ENCODE results near the gene BMP3.
"Not testable (repeated sequence)": the region's sequence is repeated elsewhere in the genome, so short reads cannot be mapped to it uniquely, and the experiment has no call there.

BMP3 gene, protein sequence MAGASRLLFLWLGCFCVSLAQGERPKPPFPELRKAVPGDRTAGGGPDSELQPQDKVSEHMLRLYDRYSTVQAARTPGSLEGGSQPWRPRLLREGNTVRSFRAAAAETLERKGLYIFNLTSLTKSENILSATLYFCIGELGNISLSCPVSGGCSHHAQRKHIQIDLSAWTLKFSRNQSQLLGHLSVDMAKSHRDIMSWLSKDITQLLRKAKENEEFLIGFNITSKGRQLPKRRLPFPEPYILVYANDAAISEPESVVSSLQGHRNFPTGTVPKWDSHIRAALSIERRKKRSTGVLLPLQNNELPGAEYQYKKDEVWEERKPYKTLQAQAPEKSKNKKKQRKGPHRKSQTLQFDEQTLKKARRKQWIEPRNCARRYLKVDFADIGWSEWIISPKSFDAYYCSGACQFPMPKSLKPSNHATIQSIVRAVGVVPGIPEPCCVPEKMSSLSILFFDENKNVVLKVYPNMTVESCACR

DNA sequence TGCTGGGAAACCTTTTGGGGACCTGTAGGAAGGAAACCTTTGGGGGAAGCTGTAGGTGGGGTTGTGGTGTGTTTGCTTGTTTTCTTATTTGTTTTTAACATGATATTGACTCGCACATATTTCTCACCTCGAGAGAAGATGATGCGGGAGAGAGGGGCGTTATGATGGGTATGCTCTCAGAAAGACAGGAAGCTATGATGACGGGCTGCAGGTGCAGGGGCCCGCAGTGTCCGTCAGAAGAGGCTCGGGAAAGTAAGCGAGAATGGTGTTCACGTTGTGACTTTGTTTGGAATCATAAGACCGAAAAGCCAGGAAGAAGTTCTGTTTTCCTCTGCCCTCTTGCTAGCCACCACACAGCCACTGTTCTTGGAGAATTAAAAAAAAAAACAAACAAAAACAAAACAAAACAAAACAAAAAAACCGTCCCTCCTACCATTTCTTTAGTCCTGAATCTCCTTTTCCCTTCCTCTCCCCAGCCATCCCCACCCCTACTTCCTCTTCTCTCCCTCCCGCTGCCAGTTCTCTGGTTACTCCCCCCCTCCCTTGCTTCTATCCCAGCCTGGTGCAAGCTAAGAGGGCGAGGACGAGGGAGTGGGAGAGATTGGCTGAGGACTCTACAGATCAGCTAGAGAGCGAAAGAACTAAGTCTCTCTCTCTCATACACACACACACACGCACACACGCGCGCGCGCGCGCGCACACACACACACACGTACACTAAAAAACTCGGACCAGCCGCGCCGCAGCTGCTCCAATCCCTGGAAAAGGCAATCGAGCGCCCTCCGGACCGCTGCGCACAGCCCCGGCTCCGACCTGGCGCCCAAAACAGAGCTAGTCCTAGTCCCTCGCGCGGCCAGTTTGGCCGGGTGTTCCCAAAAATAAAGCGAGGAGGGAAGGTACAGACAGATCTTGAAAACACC, at the start of gene BMP3:
Gene BMP3 (plus strand): TSS at position 648 of the 920 bp plus-strand sequence. CDS start 577 bp downstream, outside the sequence.
- DNase-seq (ENCODE audit: low read depth in 2 of 2): no peak

- DNase-seq (ENCODE audit: low read depth in 2 of 2): no peak
Measured at GRCh38 chr4:80986011-80986410, 44.5 kb upstream of the BMP3 start.

DNA sequence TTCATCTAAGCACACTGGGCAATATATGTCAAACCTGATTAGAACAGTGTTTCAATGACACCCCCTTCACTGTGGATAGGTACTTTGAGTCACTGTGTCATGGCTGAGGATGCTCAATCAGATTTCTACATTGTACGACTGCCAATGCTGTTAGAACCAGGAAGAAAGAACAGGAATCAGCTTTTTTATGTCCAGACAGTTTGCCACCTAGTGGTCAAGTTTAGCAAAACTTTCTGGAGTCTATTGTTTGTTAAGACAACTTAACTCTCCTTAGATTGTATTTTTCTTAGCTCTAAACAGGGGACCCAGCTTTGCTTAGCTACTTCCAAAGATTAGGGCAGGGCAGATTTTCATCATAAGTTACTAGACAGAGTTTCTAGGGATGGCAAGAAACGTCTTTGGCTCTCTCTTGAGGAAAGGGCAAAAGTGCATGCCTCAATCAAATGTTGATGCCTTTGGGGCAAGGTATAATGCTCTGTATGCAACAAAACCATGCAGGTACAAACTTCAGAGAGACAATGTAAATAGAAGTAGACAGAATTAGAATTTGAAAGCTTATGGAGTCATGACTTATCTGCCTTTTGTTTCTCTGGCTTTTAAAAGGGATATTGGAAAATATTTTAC, 40.5 kb upstream of the BMP3 start:
- no peak for DNase-seq (ENCODE audit: low read depth in 2 of 2)

- no peak for DNase-seq (ENCODE audit: low read depth in 2 of 2)
Measured at GRCh38 chr4:80990851-80991250, 39.7 kb upstream of the BMP3 start.

GRCh38 chr4:80999943-81000342, 30.6 kb upstream of the BMP3 start:
- no peak for DNase-seq (ENCODE audit: low read depth in 2 of 2)

- DNase-seq (ENCODE audit: low read depth in 2 of 2): no peak
Measured at GRCh38 chr4:81003597-81004111, 26.9 kb upstream of the BMP3 start.

- no peak for DNase-seq (ENCODE audit: low read depth in 2 of 2)
Measured at GRCh38 chr4:81007417-81007816, 23.1 kb upstream of the BMP3 start.

DNA sequence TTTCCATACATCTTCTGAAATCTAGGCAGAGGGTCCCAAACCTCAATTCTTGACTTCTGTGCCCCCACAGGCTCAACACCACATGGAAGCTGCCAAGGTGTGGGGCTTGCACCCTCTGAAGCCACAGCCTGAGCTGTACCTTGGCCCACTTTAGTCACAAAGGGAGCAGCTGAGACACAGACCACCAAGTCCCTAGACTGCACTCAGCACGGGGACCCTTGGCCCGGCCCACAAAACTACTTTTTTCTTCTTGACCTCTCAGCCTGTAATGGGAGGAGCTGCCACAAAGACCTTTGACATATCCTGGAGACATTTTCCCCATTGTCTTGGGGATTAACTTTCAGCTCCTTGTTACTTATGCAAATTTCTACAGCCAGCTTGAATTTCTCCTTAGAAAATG, 13.9 kb upstream of the BMP3 start:
- DNase-seq (ENCODE audit: low read depth in 2 of 2): not testable (repeated sequence)

DNA sequence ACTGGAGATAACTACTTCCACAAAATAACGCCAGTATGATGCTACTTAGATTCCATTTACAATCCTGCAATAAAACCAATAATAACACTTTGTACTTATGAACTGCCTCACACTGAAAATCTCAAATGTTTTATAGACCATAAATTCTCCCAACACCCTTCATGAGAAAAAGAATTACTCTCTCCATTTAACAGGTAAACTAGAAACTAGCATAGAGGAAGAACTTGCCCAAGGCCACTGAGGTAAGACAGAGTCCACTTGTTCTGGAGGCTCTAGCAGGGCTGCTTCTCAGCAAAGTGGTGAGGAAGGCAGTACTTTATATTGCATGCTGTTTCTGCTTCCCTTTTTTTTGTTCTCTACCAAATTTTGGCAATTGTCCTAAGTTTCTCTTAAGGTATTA, 11.5 kb upstream of the BMP3 start:
- no peak for DNase-seq (ENCODE audit: low read depth in 2 of 2)

- DNase-seq (ENCODE audit: low read depth in 2 of 2): no peak
Measured at GRCh38 chr4:81021142-81021944, 9.2 kb upstream of the BMP3 start.

GRCh38 chr4:81021981-81022380, 8.5 kb upstream of the BMP3 start:
- DNase-seq (ENCODE audit: low read depth in 2 of 2): no peak

DNA sequence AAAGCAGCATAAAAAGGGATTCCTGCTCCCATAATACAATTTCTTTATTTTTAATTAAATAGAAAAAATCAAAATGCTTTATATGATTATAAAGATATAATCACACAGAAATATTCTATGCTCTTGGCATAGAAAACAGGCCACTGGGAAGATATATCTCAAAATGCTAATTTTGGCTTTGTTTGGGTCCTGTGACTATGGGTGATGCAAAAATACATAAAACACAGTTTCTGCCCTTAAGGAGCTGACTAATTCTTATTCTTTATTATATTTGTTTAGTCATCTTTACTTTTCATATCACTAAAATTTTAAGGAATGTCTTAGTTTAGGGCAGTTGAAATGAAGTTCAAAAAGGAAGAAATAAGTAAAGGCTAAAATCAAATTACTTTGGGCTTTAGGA, 7.0 kb upstream of the BMP3 start:
- DNase-seq (ENCODE audit: low read depth in 2 of 2): no peak

- no peak for DNase-seq (ENCODE audit: low read depth in 2 of 2)
Measured at GRCh38 chr4:81030981-81031791, 678 bp downstream of the BMP3 start.

DNA sequence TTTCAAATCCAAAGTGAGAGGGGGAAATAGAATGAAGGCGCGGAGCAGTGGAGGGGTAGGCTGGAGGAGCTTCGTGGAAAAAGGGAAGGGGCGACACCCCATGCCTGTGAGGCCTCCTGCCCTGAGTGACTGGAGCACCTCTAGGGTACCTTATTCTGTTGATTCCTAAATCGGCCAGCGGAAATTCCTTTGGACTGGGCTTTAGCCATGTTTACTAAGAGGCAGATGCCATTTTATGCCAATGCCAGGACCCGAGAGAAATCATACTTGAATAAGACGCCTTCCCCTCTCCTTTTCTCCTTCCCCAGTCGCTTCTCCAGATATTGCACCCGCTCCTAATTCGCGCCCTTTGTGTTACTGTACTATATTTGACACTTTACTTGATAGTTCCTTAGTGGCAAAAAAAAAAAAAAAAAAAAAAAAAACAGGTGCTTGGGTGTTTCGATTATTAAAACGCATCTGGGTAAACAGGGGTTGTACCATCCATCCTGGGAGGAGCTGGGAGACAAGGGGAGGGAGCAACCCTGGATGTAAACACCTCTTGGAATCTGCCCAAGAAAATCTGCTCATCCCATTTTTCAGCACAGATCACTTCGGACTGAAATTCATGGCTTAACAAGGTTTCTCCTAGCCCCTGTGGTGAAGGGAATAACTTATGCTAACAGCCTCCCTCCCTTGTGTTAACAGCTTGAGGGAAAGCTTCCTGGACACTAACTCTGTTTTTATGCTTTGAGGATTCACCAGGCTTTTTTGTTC, 1.5 kb downstream of the BMP3 start:
- no peak for DNase-seq (ENCODE audit: low read depth in 2 of 2)

DNA sequence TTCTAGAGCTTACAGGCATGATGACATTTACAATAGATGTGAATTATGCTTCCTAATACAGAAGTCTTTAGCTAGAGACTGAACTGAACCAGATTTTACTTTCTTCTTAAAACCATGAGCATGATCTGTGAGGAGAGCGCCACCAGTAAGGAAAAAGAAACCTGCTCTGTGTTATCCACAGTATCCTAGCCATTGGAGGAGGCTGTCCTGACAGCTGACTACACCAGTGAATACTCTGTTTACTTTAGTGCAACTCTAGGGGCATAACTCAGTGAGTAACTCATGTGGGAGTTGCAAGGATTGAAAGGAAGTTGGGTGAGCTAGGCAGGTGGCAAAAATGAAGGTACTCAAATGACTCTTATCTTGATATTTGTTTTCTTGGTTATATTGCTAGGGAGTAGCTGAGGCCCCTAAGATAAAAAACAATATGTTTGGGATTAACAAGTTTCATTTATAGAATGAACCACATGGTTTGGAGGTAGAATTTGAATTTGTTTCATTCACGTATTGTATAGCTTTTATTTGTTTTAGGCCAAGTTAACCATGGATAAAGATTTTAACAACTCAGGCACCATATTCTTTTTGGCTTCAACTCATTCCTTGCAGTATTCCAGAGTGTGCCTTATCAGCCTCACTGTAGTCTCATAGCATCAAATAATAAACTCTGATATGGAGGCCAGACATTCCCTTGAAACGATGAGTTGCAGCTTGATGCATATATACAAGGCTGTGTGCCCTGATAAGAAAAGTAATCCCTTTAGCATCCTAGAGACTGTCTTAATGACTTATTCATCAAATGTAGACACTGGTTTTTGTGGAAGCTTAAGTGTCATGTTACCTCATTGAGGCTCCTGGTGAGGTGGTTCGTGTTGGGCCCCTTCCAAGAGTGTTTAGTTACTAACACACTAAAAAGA, 2.5 kb downstream of the BMP3 start:
- DNase-seq (ENCODE audit: low read depth in 2 of 2): no peak

DNA sequence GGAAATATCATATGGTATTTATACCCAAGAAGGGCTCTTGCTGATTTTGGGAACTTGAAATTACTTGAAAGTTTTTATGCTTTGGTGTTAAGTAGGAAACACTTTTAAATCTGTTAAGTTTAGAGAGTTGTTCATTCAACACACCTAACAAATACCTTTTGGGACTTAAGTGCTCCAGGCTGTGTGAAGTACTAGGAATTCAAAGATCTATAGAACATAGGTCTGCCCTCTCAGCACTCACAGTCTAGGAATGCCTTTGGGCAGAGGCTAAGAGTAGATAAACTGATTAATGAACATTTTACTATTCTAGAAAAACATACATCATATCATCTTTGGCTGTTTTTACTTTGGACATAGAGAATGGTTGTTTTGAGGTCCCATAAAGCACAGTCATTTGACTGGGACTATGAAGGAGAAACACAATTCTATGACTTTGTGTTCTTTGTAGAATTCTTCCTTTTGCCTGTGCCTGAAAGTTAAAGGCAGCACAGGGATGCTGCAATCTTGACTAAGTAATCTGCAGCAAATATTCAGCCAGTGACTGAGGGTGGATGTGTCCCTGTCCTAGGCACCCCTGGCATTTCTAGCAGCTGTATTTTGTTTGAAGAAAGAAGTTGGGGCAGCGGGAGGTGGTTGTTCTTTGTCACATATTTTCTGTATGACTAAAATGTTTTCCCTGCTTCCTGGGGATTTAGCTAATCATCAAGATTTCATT, 8.3 kb downstream of the BMP3 start:
- no peak for DNase-seq (ENCODE audit: low read depth in 2 of 2)

DNA sequence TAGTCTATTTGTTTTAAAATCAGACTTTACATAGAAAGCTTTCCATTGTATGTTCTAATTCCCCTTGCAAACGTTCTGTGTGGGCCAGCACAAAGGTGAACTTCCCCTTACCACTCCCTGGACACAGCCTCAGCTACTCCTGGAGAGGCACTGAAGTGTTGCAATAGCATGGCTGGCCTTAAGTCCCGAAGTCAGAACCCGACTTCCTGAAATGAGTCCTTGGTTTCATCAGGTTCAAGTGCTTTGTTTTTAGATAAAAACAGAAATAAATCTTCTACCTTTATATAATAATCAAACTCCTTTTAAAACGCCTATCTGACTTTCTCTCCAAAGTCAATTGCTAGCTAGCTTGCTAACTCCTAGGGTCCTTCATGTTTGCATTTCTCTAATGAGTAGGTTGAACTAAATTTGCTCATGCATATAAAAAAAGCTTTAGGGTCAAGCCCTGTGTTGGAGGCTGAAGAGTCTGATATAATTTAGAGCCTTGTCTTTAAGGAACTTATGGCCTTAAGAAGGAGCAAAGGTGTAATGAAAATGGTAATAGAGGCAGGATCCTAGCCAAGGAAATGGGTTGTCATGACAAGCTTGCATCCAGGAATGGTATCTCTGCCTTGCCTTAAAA, 9.0 kb downstream of the BMP3 start:
- no peak for DNase-seq (ENCODE audit: low read depth in 2 of 2)

All from activated CD8-positive, alpha-beta memory T cell treated with anti-CD3 and anti-CD28 coated beads for 4 hours (primary cell).